GM23248 (cell line): ENCODE results near the gene PTK7.

Experiments
- EZH2 ChIP-seq: fragments of 200-600 bp; sonication (generic); IDR thresholded peaks from 2 replicates; pipeline ENCODE4 v1.6.1; 2018; ENCODE audit warnings: antibody characterized with exemption, mild to moderate bottlenecking; ENCODE audit not compliant: insufficient read depth, poor library complexity, severe bottlenecking
- EZH2phosphoT487 ChIP-seq: fragments of 200-600 bp; sonication (generic); IDR thresholded peaks from 2 replicates; pipeline ENCODE4 v1.6.1; 2018; ENCODE audit warnings: antibody characterized with exemption, moderate library complexity, mild to moderate bottlenecking, low read depth; ENCODE audit not compliant: insufficient read depth

- TF ChIP-seq EZH2phosphoT487 (no peak), EZH2 (no peak)
These were observed 117.8 kb downstream of the PTK7 start for GRCh38 chr6:43193929-43194328.
